ENCODE data around the gene CALN1.
"Not testable (repeated sequence)": the region's sequence is repeated elsewhere in the genome, so short reads cannot be mapped to it uniquely, and the experiment has no call there.

Gene CALN1

GRCh38 chr7:71974611-71975010 lies 437.5 kb downstream of the CALN1 start:
- DNase-seq (ENCODE audit: low spot score), result peak; percentile 22

DNA sequence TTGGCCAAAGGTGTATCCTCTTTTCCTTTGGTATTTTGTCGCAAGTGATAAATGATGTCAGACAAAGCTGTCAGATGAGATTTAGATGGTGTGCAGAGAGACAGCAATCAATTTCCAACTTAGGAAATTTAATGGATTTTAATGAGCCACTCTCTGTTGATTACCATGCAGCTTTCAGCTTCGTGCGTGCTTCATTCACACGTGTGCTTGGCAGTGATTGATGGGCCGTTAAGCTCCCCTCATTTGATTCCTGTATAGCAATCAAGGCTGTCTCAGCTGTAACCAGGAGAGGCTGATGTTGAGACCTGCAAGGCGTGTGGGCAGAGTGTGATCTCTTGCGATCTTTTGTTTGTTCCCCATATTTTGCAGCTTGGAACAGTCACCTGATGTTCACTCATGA lies 439.6 kb downstream of the CALN1 start:
- no peak for DNase-seq (ENCODE audit: low spot score)

GRCh38 chr7:71970725-71971124 lies 441.4 kb downstream of the CALN1 start:
- DNase-seq (ENCODE audit: low spot score), result no peak

DNA sequence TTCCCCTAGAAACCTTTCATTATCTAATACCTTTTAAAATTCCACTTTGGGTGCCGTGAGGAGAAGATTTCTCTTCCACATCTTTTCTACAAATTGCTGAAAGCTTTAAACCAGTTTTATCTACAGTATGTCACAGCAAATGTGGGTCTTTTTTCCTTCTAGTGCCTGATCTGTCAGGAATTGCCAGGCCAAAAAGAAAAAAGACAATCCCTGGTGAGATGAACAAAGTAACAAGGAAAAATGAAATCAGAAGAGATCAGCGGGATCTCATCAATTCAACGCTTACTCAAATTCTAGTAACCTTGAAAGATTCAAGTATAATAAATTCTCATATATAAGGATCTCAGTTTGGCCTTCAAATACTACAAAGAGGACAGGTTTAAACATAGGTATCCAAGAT lies 449.5 kb downstream of the CALN1 start:
- DNase-seq (ENCODE audit: low spot score), result no peak

- no peak for DNase-seq (ENCODE audit: low spot score)
Measured at GRCh38 chr7:71961283-71961682, 450.9 kb downstream of the CALN1 start.

DNA sequence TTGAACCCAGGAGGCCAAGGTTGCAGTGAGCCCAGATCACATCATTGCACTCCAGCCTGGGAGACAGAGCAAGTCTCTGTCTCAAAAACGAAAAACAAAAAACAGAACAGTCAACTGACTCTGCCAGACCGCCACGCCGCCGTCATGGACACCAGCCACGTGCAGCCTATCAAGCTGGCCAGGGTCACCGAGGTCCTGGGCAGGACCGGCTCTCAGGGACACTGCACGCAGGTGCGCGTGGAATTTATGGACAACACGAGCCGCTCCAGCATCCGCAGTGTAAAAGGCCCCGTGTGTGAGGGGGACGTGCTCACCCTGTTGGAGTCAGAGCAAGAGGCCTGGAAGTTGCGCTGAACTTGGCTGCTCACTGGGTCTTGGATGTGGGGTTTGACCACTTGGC lies 470.0 kb downstream of the CALN1 start:
- no peak for DNase-seq (ENCODE audit: low spot score)

GRCh38 chr7:71937840-71938371 lies 474.2 kb downstream of the CALN1 start:
- DNase-seq (ENCODE audit: low spot score), result no peak

GRCh38 chr7:71935674-71936073 lies 476.5 kb downstream of the CALN1 start:
- DNase-seq (ENCODE audit: low spot score), result no peak

DNA sequence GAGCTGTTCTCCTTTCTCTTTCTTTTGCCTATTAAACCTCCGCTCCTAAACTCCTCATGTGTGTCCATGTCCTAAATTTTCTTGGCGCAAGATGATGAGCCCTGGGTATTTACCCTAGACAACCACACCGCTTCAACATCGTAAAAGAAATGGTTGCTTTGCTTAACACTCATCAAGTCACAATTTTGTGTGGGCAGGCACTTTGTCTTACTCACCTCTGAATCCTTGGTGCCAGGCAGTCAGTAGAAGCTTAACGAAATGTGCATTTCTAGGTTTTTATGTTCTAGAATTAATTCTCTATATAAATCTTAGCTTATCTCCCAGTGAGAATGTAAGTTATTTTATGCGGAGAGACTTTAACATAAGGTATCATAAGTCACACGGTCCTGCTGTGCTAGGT lies 478.7 kb downstream of the CALN1 start:
- DNase-seq (ENCODE audit: low spot score), result no peak

- DNase-seq (ENCODE audit: low spot score), result no peak
Measured at GRCh38 chr7:71925663-71926062, 486.5 kb downstream of the CALN1 start.

DNA sequence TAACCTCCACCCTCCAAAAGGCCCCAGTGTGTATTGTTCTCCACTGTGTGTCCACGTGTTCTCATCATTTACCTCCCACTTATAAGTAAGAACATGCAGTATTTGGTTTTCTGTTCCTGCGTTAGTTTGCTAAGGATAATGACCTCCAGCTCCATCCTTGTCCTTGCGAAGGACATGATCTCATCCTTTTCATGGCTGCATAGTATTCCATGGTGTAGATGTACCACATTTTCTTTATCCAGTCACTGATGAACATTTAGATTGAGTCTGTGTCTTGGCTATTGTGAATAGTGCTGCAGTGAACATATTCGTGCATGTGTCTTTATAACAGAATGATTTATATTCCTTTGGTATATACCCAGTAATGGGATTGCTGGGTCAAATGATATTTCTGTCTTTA lies 497.9 kb downstream of the CALN1 start:
- DNase-seq (ENCODE audit: low spot score), result not testable (repeated sequence)

GRCh38 chr7:71912476-71912875 lies 499.7 kb downstream of the CALN1 start:
- DNase-seq (ENCODE audit: low spot score), result no peak

- no peak for DNase-seq (ENCODE audit: low spot score)
Measured at GRCh38 chr7:71911051-71911450, 501.1 kb downstream of the CALN1 start.

- DNase-seq (ENCODE audit: low spot score), result no peak
Measured at GRCh38 chr7:71905821-71906220, 506.3 kb downstream of the CALN1 start.

DNA sequence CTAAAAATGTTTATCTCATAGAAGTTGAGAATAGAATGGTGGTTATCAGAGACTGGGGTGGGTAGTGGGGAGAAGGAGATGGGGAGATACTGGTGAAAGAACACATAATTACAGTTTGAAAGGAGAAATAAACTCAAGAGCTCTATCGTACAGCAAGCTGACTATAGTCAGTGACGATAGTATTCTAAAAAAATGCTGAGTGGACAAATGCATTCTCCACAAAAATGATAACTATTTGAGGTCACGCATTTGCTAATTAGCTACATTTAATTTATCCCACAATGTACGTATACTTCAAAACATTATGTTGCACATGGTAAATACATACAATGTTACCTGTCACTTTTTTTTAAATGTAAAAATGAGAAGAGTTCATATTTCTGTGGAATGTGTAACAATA lies 507.7 kb downstream of the CALN1 start:
- no peak for DNase-seq (ENCODE audit: low spot score)

DNA sequence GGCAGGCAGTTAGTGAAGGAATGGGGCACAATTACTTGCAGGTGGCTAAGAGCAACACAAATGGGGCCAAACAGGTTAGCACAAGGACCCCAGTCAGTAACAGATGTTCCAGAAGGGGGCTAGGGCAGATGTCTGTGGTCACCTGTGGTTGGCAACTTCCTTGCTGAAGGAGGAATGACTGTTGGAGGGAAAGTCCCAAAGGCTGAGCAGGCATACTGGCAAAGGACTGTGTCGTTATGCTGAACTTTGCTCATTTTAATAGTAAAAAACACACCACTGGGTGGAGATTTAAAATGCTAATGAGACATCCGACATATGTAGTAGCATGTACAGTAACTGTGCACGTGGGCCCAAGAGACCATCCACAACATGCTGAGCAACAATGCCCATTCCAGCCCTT lies 511.6 kb downstream of the CALN1 start:
- DNase-seq (ENCODE audit: low spot score), result no peak

DNA sequence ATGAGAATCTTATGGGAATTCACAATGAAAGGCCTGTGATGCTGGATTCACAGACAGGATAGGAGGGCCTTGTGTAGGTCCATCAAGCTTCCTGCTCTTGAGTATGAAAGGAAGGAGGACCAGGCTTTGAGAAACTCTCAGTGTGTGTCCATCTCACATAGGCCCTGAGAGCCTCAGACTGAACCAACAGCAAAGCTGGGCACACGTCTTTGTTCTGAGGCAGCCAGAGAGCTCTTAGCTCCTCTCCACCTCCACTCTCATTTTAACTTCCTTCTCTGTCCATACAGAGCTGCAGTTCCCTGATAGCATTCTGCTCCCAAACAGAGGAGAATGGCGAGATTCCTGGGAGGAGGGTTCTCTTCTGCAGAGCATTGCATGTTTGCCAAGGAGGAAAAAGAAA lies 515.6 kb downstream of the CALN1 start:
- peak; percentile 44 for DNase-seq (ENCODE audit: low spot score)

DNA sequence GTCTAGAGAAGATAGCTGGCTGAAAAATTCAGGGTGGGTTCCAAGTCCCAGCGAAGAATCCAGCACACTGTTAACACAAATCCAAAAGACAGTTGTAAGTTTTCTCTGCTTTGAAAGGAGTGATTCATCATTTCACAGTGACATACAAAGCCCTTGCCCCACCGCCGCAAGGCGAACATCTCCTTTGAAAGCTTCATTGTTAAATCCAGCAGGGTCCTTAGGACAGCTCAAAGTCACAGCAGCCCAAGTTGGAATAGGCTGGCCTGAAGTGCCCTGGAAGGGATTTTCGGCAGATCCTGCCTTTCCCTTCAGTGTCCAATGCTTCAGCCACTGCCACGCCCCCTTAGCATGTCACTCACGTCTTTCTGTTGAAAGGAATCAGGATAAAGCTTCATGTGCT lies 526.1 kb downstream of the CALN1 start:
- DNase-seq (ENCODE audit: low spot score), result peak; percentile 78

- no peak for DNase-seq (ENCODE audit: low spot score)
Measured at GRCh38 chr7:71885487-71885886, 526.7 kb downstream of the CALN1 start.

GRCh38 chr7:71883415-71883814 lies 528.7 kb downstream of the CALN1 start:
- DNase-seq (ENCODE audit: low spot score), result no peak

- DNase-seq (ENCODE audit: low spot score), result no peak
Measured at GRCh38 chr7:71871446-71871845, 540.7 kb downstream of the CALN1 start.

DNA sequence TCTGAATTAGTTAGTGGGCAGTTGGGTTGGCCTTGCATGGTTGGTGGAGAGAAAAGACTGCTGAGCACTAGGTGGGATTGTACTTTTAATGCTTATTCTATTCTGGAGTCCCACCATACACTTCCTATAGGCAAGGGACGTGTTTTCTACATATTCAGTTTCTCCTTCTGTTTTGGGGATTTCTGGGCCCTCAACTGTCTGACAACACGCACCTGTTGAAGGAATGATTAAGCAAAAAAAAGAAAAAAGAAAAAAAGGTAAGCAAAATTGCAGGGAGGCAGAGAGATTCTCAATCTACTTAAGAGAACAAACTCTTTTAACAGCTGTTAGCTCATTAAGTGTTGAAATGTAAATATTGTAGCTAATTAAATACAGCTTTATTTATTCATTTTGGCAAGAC lies 541.3 kb downstream of the CALN1 start:
- no peak for DNase-seq (ENCODE audit: low spot score)

DNA sequence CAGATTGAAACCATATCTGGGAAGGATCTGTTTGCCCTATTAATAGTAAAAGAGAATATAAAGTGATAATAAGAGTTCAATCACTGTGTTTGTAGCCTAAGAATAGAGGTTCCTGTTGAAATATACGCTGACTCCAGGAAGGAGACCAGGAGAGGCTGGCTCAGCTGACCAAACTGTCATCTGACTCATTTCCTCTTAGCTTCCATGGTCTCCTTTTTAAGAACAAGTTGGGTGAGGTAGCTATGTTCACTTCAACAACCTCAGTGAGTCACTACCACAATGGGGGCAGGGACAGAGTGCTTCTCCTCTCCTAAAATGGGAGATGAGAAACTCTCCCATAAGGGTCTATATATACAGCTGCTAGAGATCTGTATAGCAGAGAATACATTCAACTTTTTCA lies 543.3 kb downstream of the CALN1 start:
- no peak for DNase-seq (ENCODE audit: low spot score)

DNA sequence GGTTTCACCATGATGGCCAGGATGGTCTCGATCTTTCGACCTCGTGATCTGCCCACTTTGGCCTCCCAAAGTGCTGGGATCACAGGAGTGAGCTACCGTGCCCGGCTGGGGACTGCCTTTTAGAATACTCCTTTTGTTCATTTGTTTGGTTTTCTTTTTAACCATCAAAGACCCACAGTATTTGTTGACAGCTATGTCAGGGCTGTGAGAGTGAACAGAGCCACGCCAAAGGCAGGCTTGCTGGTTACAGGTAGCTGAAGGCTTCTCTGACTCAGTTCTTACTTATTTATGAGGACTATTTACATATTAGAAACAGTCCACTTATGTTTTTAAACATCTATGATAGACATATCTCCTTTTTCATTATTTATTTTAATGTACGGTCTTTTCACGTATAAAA lies 544.5 kb downstream of the CALN1 start:
- no peak for DNase-seq (ENCODE audit: low spot score)

- DNase-seq (ENCODE audit: low spot score), result no peak
Measured at GRCh38 chr7:71865172-71865571, 547.0 kb downstream of the CALN1 start.
